ENCODE measurements around the gene GRIP1.

The GRIP1 gene

GRCh38 chr12:66620688-66621087 lies 58.2 kb downstream of the GRIP1 start:
- no peak overlapping the region for H3K4me3 ChIP-seq (ENCODE audit: low read depth, low read length)
- H3K9me3 ChIP-seq, result no peaks in the 10 kb centered on the region
- no peak for TF ChIP-seq CTCF (IDR thresholded peaks at IDR 0.05; ENCODE audit: low read depth, low read length)
- DNase-seq, result no peak
- no peaks in the 10 kb centered on the region for H3K36me3 ChIP-seq
- H3K4me1 ChIP-seq, result no peaks in the 10 kb centered on the region
- no peaks in the 10 kb centered on the region for H3K27me3 ChIP-seq

GRCh38 chr12:66620026-66620425 lies 58.9 kb downstream of the GRIP1 start:
- H3K9me3 ChIP-seq, result no peaks in the 10 kb centered on the region
- no peaks in the 10 kb centered on the region for H3K27me3 ChIP-seq
- no peak overlapping the region for H3K4me3 ChIP-seq (ENCODE audit: low read depth, low read length)
- H3K4me1 ChIP-seq, result no peaks in the 10 kb centered on the region
- no peak for TF ChIP-seq CTCF (IDR thresholded peaks at IDR 0.05; ENCODE audit: low read depth, low read length)
- DNase-seq, result no peak
- no peaks in the 10 kb centered on the region for H3K36me3 ChIP-seq

DNA sequence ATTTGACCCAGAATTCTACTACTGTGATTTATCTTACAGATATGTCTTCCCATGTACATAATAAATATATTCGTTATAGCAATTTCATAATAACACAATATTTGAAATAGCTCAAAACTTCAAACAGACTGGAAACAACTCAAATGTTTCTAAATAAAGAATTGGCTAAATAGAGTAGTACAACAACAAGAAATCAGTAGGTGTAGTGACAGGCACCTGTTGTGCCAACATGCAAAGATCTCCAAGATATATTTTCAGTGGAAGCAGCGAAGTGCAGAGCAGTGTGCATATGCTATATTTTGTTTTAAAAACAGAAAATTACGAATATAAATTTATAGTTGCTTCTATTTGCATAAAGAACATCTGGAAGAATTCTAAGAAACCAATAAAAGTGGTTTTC lies 60.9 kb downstream of the GRIP1 start:
- Histone ChIP-seq H3K9me3 (no peaks in the 10 kb centered on the region), H3K36me3 (no peaks in the 10 kb centered on the region), H3K27me3 (no peaks in the 10 kb centered on the region), H3K4me3 (ENCODE audit: low read depth, low read length) (no peak overlapping the region), H3K4me1 (no peaks in the 10 kb centered on the region)
- no peak for TF ChIP-seq CTCF (IDR thresholded peaks at IDR 0.05; ENCODE audit: low read depth, low read length)
- no peak for DNase-seq

DNA sequence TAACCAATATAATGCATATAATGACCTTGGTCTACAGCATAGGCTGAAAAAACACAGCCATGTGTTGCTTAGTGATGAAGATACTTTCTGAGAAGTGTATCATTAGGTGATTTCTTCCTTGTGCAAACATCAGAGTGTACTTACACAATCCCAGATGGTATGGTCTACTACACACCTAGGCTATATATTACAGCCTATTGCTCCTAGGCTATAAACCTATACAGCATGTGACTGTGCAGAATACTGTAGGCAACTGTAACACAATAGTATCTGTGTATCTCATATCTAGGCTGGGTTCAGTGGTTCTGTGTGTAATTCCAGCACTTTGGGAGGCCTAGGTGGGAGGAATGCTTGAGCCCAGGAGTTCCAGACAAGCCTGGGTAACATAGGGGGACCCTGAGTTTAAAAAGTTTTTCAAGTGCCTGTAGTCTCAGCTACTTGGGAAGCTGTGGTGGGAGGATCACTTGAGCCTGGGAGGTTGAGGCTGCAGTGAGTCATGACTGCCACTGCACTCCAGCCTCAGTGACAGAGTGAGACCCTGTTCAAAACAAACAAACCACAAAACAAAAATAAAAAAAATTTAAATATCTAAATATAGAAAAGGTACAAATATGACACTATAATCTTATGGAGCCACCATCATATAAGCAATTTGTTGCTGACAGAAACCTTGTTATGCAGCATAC lies 66.6 kb downstream of the GRIP1 start:
- H3K27me3 ChIP-seq, result no peaks in the 10 kb centered on the region
- no peaks in the 10 kb centered on the region for H3K9me3 ChIP-seq
- no peak for TF ChIP-seq CTCF (IDR thresholded peaks at IDR 0.05; ENCODE audit: low read depth, low read length)
- H3K4me3 ChIP-seq (ENCODE audit: low read depth, low read length), result no peak overlapping the region
- no peaks in the 10 kb centered on the region for H3K4me1 ChIP-seq
- no peaks in the 10 kb centered on the region for H3K36me3 ChIP-seq
- DNase-seq, result no peak

DNA sequence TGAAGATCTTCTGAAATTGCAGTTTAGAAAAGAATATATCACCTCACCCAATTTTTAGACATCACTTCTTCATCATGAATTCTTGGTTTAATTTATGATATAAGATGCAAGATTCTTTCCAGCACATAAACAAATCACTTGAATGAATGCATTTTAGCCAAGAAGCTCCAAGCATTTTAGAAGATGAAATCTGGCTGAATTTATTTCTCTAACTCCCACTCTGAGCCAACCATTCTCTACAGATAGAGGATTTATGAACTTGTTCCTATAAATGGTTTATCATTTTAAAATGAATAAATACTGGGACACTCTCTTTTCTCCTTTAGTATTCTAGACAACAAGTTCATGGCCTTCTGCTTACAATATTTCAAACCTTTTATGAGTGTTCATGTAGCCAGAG lies 71.7 kb downstream of the GRIP1 start:
- H3K4me3 ChIP-seq (ENCODE audit: low read depth, low read length), result no peak overlapping the region
- H3K27me3 ChIP-seq, result no peaks in the 10 kb centered on the region
- no peak for DNase-seq
- no peak for TF ChIP-seq CTCF (IDR thresholded peaks at IDR 0.05; ENCODE audit: low read depth, low read length)
- no peaks in the 10 kb centered on the region for H3K9me3 ChIP-seq
- no peaks in the 10 kb centered on the region for H3K36me3 ChIP-seq
- no peaks in the 10 kb centered on the region for H3K4me1 ChIP-seq

- Histone ChIP-seq H3K9me3 (no peaks in the 10 kb centered on the region), H3K4me1 (no peaks in the 10 kb centered on the region), H3K4me3 (ENCODE audit: low read depth, low read length) (no peak overlapping the region), H3K36me3 (no peaks in the 10 kb centered on the region), H3K27me3 (no peaks in the 10 kb centered on the region)
- DNase-seq, result no peak
- no peak for TF ChIP-seq CTCF (IDR thresholded peaks at IDR 0.05; ENCODE audit: low read depth, low read length)
Measured at GRCh38 chr12:66605293-66605692, 73.6 kb downstream of the GRIP1 start.

Data from BE2C (cell line).